ENCODE data around the gene APEX2.
"Not testable (repeated sequence)": the region's sequence is repeated elsewhere in the genome, so short reads cannot be mapped to it uniquely, and the experiment has no call there.

APEX2 gene, protein sequence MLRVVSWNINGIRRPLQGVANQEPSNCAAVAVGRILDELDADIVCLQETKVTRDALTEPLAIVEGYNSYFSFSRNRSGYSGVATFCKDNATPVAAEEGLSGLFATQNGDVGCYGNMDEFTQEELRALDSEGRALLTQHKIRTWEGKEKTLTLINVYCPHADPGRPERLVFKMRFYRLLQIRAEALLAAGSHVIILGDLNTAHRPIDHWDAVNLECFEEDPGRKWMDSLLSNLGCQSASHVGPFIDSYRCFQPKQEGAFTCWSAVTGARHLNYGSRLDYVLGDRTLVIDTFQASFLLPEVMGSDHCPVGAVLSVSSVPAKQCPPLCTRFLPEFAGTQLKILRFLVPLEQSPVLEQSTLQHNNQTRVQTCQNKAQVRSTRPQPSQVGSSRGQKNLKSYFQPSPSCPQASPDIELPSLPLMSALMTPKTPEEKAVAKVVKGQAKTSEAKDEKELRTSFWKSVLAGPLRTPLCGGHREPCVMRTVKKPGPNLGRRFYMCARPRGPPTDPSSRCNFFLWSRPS

DNA sequence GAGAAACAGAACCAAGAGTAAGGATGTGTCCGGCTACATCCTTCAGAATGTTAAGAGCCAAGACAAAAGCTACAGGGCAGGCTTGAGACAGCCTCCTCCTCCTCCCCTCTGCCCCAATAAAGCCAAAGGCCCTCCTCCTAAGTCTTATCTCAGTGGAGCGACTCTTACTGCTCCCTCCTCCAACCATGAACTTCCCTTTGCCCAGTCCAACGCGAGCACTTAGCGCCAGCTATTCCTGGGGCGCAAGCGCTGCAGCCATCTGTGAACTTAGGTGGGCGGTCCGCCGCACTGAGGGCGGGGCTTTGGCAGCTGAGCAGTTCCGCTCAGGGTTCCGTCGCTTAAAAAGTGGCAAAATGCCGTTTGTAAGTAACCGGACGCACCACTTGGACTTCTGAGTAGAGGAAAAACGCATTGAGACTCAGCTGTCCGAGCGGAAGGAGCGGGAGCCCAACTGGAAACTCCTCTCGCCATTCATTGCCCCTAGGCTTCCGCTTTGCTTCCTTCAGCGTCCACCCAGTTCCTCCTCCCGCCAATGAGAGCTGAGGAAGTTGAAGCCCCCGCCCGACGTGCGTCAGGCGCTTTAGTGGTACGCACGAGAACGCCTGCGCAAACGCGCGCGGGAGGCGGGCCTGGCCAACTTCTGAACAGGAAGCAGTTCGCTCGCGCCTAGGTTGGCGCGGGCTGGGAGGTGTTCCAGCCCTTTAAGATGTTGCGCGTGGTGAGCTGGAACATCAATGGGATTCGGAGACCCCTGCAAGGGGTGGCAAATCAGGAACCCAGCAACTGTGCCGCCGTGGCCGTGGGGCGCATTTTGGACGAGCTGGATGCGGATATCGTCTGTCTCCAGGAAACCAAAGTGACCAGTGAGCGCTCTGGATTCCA, at the start of gene APEX2:
APEX2 (plus strand) TSS at position 647 of the 882 bp plus-strand sequence; CDS start at position 707, 60 bp downstream.
- DNase-seq (ENCODE audit: low read depth, low spot score) = peak; percentile 68
- peak within 1 kb of the TSS; percentile 90 for H3K27ac ChIP-seq

DNA sequence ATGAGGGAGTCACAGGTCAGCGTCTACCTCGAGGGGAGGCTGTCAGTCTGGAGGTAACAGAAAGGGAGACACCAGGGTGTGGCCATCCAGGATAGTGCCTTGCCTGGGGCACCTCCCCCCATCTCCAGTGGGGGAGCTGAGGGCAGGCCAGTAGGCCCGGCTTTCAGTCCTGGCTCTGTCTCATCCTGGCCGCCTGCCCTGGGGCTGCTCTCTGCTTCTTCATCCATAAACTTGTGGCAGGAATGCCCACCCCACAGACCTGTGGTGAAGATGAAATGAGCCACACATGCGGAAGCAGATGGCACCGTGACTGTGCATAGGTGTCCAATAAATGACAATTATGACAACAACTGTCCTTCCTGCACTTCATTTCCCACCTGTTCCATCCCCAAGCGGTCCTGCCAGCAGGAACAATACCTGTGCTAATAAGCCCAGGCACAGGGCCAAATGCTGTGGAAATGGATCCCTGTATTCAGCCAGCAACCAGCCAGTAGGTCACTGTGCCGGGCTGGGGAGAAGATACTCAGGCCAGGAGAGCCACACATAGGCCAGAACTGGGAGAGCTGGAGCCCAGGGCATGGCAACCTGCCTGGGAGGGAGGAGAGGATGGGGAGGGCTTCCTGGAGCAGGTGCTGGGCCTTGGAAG, 49.3 kb upstream of the APEX2 start:
- no peak for DNase-seq (ENCODE audit: low read depth, low spot score)

DNA sequence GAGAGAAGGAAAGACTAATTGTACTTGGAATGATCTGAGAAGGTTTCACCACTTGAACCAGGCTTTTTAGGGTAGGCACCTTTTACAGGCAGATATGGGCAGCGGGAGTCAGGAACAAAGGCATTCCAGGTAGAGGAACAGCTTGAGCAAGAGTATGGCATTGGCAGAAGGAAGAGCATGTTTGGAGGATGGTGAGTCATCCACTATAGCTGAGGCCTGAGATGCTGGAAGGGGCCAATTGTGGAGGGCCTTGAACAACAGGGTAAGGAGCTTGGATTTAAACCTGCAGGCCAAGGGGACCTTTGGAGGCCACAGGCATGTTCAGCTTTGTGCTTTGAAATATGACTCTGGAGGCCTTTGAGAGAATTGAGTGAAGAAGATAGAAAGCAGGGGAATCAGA, 38.4 kb upstream of the APEX2 start:
- no peak for DNase-seq (ENCODE audit: low read depth, low spot score)
- no peak overlapping the region for H3K27ac ChIP-seq

More for the DNA sequence above, 49.3 kb upstream of the APEX2 start:
- no peak overlapping the region for H3K27ac ChIP-seq

DNA sequence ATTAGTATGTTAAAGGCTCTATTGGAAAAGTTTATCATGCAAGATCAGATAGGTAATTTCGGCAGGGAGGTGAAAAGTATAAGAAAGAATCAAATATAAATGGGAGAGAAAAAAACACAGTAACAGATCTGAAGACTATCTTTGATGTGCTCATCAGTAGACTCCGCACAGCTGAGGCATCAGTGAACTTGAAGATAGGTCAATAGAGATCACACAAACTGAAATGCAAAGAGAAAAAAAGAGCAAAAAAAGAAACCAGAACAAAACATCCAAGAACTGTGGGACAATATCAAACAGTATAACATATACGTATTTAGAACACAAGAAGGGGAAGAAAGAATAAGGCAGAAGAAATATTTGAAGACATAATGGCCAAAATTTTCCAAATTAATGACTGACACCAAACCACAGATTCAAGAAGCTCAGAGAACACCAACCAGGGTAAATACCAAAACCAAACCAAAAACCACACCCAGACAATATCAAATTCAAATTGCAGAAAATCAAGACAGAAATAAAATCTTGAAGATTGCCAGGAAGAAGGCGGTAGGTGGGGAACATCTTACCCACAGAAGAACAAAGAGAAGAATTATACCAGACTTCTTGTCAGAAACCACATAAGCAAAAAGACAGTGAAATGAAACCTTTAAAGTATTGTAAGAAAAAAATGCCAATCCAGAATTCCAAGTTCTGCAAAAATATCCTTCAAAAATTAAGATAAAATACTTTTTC, 35.2 kb upstream of the APEX2 start:
- DNase-seq (ENCODE audit: low read depth, low spot score) = no peak
- no peak overlapping the region for H3K27ac ChIP-seq

DNA sequence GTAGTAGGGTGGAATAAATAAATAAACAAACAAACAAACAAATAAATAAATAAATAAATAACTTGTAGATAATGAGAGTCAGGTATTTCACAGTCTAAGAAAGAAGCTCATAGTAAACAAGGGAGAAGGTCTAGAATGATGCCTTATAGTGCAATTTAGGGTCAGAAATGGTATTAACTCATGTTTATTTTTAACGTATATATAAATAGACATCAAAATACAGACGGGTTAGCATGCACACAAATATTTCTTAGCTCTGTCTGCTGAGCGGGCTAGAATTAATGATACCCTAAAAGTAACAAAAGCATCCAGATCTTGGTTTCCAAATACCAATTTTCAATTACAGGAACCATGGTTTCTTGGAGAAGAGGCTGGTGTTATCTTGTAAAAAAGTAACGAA, 22.8 kb upstream of the APEX2 start:
- H3K27ac ChIP-seq = no peak overlapping the region
- no peak for DNase-seq (ENCODE audit: low read depth, low spot score)

DNA sequence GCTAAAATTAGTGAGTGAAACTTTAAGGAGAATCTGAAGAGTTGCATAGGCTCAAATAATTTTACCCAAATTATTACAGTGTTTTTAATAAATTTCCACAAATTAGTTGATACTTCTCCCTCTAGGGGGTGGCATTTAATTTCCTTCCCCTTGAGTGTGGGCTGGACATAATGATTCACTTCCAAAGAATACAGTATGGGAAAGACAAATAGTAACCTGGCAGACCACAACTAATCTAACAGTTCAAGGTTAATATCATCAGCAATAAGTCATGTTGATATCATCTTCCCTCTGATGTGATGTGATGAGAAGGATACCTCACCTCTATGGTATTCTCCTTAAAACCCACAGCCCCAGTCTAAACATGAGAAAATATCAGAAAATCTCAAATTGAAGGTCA, 21.7 kb upstream of the APEX2 start:
- peak; percentile 12 for DNase-seq (ENCODE audit: low read depth, low spot score)
- no peak overlapping the region for H3K27ac ChIP-seq

DNA sequence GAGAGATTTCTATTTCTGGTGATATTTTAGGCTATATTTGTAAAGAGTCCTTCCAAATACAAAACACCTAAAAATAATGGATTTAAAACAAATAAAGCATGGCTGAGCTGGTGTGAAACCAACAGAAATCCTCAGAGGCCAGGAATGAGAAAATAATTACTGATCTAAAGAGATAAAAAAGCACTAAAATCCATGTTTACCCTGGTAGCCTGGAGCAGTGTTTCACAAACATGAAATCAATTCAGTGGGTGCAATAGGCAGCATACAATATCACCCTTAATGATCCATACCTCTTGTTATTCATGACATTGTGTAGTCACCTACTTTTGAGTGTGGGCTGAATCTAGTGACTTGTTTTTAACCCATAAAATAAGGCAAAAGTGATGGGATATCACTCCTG, 20.7 kb upstream of the APEX2 start:
- no peak for DNase-seq (ENCODE audit: low read depth, low spot score)
- no peak overlapping the region for H3K27ac ChIP-seq

DNA sequence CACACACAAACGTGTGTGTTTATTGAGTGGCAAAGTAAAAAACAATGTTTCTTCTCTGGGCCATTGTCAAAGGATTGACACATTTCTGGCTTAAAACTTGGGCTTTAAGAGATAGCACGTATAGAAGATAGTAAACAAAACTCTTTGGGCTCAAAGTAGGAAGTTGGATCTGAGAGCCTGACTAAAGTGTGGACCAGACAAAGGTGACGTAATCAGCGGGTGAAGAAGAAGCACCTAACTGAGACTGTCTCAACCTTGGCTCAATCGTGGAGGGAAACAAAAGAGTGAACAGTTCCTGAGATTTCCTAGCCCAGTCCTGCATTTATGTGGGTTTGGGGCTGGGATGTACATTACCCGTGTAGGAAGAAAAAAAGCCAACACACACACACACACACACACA, 19.8 kb upstream of the APEX2 start:
- H3K27ac ChIP-seq = no peak overlapping the region
- DNase-seq (ENCODE audit: low read depth, low spot score) = no peak

DNA sequence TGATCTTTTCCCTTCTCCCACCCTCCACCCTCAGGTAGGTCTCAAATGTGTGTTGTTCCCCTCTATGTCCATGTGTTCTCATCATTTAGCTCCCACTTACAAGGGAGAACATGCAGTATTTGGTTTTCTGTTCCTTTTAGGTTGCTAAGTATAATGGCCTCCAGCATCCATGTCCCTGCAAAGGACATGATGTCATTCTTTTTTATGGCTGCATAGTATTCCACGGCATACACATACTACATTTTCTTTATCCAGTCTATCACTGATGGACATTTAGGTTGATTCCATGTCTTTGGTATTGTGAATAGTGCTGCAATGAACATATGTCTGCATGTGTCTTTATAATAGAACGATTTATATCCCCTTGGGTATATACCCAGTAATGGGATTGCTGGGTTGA, 16.9 kb upstream of the APEX2 start:
- DNase-seq (ENCODE audit: low read depth, low spot score); H3K27ac ChIP-seq: not testable (repeated sequence)

DNA sequence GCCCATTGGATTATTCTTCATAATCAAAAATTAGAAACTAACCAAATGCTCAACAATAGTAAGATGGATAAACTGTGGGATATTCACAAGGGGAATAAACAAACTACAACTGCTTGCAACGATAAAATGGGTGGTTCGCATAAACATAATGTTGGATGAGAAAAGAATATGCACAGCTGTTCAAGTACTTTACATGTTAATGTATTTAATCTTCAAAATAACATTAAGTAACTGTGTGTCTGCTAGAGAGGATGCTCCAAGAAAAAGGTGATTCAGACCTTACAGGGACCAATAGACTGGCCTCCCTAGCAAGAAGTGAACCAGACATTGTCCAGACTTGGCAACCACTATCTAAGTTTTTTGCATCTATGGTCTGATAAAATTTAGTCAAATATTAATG, 8.5 kb upstream of the APEX2 start:
- DNase-seq (ENCODE audit: low read depth, low spot score) = no peak
- no peak overlapping the region for H3K27ac ChIP-seq

DNA sequence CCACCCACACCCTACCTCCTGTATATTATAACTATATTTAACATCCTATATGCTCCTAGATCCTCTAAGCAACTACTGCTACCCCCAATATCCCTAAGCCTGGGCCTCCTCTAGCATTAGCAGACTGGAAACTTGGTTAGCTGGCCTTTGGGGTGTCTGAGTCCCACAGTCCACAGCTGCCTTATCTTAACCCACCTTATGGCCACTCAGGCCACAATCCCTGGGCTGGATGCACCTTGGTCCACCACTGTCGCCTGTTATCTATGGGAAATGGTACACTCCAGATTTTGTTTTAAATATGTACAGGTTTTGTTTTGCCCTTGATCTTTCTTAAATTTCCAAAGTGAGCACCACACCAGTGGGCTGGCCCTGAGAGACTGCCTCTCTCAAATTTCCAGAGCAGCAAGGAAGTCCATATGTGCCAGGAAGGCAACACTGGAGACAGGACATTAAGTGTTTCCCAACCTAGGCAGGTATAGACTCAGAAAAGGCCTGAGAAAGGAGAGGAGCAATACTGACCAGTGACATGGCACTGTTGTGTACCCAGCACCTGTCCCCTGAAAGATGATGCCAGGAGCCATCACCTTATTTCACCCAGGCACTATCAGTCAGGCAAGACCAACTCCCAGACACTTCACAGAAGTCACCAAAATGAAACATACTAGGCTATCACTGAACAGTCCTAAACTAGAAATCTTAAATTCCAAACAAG, 7.1 kb upstream of the APEX2 start:
- DNase-seq (ENCODE audit: low read depth, low spot score) = no peak
- H3K27ac ChIP-seq = no peak overlapping the region

DNA sequence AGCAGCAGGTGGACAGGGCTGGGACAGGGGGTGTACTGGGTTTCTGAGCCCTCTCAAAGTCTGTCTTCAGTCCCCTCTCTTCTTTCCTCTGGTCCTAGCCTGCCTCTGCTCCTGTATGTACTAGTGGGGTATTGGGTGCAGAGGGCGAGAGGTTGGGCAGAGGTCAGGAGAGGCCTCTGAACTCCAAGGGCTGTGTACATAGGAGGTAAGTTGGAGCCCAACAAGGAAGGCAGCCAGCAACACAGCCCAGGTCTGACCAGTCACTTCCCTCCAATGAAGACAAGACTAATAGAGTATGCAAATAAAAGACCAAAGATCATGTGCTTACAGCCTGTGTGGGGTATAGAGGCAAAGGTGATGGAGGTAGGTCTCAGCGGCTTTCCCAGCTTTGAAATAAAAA, 6.1 kb upstream of the APEX2 start, which contains the start of gene PFKFB1:
PFKFB1 (minus strand) TSS at position 90 of the 400 bp plus-strand sequence. CDS start 181 bp downstream, outside the sequence.
- no peak within 1 kb of the TSS for H3K27ac ChIP-seq
- DNase-seq (ENCODE audit: low read depth, low spot score) = no peak

DNA sequence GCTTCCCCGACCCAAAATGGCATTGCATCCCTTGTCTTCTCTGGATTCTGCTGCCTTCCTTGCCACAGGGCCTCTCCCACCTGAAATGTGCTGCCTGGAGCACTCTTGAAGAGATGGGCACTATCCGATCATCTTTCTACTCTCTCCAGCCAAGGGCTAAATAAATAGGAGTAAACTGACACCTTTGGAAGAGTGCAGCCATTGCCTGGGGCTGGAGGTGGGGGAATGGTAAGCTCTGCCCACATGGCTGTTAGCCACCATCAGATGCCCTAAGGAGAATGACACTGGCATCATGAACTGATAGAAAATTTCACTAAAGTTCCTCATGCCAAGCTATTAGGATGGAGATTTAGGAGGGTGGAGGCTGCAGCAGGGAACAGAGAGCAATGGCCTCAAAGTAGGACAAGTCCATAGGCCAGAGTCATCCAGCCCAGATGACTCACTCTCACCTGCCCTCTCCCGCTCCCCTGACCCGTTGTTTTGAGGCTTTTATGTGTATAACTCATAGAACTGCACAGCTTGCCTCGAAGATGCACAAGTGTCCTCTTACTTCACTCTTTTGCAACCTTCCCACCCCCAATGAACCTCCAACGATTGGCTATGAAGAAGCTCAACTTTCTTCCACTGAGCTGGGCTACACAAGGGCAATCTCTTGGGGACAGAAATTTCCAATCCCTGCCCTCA, 5.4 kb upstream of the APEX2 start:
- H3K27ac ChIP-seq = no peak overlapping the region

DNA sequence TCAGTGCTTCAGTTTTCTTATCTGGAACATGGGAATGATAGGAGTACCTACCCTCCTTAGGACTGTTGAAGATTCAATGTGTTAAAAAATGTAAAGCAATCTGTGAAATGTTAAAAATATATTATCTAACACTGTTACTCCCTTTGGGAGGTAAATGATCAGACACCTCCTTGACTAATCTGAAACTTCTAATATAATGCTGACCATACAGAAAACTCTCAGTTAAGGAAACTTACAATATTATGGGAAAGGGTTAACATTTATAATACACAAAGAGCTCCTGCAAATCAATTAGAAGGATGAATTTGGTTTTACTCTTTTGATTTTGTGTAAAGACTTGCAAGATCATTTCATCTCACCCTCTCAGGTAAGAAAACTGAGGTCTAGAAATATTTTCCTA, 4.5 kb upstream of the APEX2 start:
- no peak overlapping the region for H3K27ac ChIP-seq
- DNase-seq (ENCODE audit: low read depth, low spot score) = no peak

More for the DNA sequence above, 5.4 kb upstream of the APEX2 start:
- DNase-seq (ENCODE audit: low read depth, low spot score) = no peak

DNA sequence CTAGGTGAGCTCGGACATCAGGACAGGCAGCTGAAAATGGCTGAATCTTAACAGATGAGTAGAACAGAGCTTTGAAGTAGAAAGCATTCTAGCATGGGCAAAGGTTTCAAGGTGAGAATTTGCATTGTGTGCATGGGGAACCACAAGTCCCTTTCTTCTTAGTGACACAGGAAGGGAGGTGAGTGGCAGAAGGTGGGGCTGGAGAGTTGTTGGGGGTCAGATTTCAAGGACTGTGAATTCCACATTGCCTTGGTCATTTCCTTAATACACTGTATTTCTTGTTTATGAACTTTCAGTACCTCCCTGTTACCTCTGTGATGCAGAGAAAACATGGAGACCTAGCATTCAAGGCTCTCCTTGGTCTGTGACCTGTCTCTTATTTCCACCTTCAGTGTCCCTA, 4.1 kb downstream of the APEX2 start:
- DNase-seq (ENCODE audit: low read depth, low spot score) = no peak
- peak overlapping the region; percentile 13 for H3K27ac ChIP-seq

DNA sequence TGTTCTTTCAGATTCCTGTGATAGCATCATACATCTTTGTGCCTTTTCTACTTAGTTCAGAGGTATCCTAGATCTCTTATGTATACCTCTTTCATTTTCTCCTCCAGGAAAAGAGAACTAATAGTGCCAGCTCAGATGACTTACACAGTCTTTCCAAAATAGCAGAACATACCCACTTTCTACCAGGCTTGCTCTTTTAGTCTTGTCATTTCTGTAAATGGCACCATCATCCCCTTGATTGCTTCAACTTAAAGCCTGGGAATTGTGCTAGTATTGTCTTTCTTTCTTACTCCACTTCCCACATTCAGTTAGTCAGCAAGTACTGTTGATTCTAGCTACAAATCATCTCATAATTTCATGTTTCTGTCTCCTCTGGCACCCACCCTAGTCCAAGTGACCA, 5.1 kb downstream of the APEX2 start:
- DNase-seq (ENCODE audit: low read depth, low spot score) = no peak
- no peak overlapping the region for H3K27ac ChIP-seq

DNA sequence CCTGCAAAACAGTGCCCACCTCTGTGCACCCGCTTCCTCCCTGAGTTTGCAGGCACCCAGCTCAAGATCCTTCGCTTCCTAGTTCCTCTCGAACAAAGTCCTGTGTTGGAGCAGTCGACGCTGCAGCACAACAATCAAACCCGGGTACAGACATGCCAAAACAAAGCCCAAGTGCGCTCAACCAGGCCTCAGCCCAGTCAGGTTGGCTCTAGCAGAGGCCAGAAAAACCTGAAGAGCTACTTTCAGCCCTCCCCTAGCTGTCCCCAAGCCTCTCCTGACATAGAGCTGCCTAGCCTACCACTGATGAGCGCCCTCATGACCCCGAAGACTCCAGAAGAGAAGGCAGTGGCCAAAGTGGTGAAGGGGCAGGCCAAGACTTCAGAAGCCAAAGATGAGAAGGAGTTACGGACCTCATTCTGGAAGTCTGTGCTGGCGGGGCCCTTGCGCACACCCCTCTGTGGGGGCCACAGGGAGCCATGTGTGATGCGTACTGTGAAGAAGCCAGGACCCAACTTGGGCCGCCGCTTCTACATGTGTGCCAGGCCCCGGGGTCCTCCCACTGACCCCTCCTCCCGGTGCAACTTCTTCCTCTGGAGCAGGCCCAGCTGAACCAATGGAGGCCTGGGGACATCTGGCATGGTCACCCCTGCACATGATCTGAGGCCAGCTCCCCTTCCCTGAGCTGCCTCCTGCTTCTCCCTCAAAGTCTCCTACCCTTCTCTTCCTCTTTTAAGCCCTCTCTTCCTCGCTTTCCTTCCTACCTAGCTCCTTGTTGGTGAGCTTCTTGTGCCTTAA, 6.9 kb downstream of the APEX2 start:
- peak overlapping the region; percentile 94 for H3K27ac ChIP-seq
- DNase-seq (ENCODE audit: low read depth, low spot score) = no peak

DNA sequence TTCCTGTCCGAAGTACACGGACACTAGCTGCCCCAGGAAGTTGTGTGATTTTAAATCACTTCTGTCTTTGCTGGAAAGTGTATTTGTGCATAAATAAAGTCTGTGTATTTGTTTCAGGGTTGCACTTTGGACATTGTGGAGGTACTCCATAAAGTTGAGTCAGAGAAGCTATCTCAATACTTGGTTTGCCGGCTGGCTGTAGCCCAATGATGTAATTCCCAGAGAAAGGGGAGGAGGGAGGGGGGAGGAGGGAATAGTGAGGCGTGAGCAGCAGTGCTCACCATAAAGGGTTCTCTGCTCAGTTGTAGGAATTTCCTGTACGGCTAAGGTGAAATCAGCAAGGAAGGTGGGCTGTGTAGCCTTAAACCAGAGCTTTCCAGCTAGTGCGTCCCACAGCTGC, 7.5 kb downstream of the APEX2 start:
- peak overlapping the region; percentile 94 for H3K27ac ChIP-seq
- no peak for DNase-seq (ENCODE audit: low read depth, low spot score)
